ENCODE data around the gene TMEM248.
A peak's percentile ranks its signal among the peaks of the same experiment; 100 is the strongest.
"Not testable (repeated sequence)": the region's sequence is repeated elsewhere in the genome, so short reads cannot be mapped to it uniquely, and the experiment has no call there.

Gene TMEM248

GRCh38 chr7:66974986-66975590 lies 54.1 kb downstream of the TMEM248 start:
- H3K4me1 Mint-ChIP-seq = no peaks in the 10 kb centered on the region
- peaks cover 3% of the 10 kb centered on the region for H3K36me3 Mint-ChIP-seq
- H3K27me3 Mint-ChIP-seq = no peaks in the 10 kb centered on the region
- DNase-seq (ENCODE audit: low spot score in 2 of 2) (no peak), ATAC-seq (ENCODE audit: low read depth) (no peak)
- H3K27ac Mint-ChIP-seq = peak overlapping the region; percentile 78
- H3K4me3 Mint-ChIP-seq = no peak overlapping the region
- H3K9me3 Mint-ChIP-seq = no peaks in the 10 kb centered on the region

GRCh38 chr7:66978312-66978711 lies 57.3 kb downstream of the TMEM248 start:
- not testable (repeated sequence) for H3K4me1 Mint-ChIP-seq; ATAC-seq (ENCODE audit: low read depth); H3K27ac Mint-ChIP-seq; H3K9me3 Mint-ChIP-seq; DNase-seq (ENCODE audit: low spot score in 2 of 2); H3K4me3 Mint-ChIP-seq; H3K27me3 Mint-ChIP-seq; H3K36me3 Mint-ChIP-seq

- H3K27me3 Mint-ChIP-seq; H3K4me1 Mint-ChIP-seq; DNase-seq (ENCODE audit: low spot score in 2 of 2); ATAC-seq (ENCODE audit: low read depth); H3K4me3 Mint-ChIP-seq; H3K9me3 Mint-ChIP-seq; H3K36me3 Mint-ChIP-seq; H3K27ac Mint-ChIP-seq: not testable (repeated sequence)
These were observed 58.0 kb downstream of the TMEM248 start for GRCh38 chr7:66979013-66979412.

- not testable (repeated sequence) for H3K27me3 Mint-ChIP-seq; H3K9me3 Mint-ChIP-seq; H3K4me1 Mint-ChIP-seq; H3K36me3 Mint-ChIP-seq; DNase-seq (ENCODE audit: low spot score in 2 of 2); H3K4me3 Mint-ChIP-seq
- peak; percentile 58 for ATAC-seq (ENCODE audit: low read depth)
- H3K27ac Mint-ChIP-seq = peak overlapping the region; percentile 51
These were observed 59.3 kb downstream of the TMEM248 start for GRCh38 chr7:66980336-66980735.

GRCh38 chr7:66989552-66989951 lies 68.5 kb downstream of the TMEM248 start:
- H3K27me3 Mint-ChIP-seq = not testable (repeated sequence)

GRCh38 chr7:66994051-66994450 lies 73.0 kb downstream of the TMEM248 start:
- H3K27me3 Mint-ChIP-seq = not testable (repeated sequence)
- H3K4me3 Mint-ChIP-seq = peak overlapping the region; percentile 99

More at GRCh38 chr7:66989552-66989951, 68.5 kb downstream of the TMEM248 start:
- H3K36me3 Mint-ChIP-seq = peaks cover 23% of the 10 kb centered on the region
- not testable (repeated sequence) for ATAC-seq (ENCODE audit: low read depth); H3K4me1 Mint-ChIP-seq; H3K4me3 Mint-ChIP-seq; H3K27ac Mint-ChIP-seq; H3K9me3 Mint-ChIP-seq; DNase-seq (ENCODE audit: low spot score in 2 of 2)

GRCh38 chr7:66994691-66995049 lies 73.6 kb downstream of the TMEM248 start:
- peaks cover 11% of the 10 kb centered on the region for H3K36me3 Mint-ChIP-seq
- peak overlapping the region; percentile 99 for H3K4me3 Mint-ChIP-seq
- DNase-seq (ENCODE audit: low spot score in 2 of 2) (peak; percentile 40 to 59), ATAC-seq (ENCODE audit: low read depth) (peak; percentile 59)
- H3K4me1 Mint-ChIP-seq, H3K9me3 Mint-ChIP-seq, H3K27me3 Mint-ChIP-seq: not testable (repeated sequence)
- peak overlapping the region; percentile 99 for H3K27ac Mint-ChIP-seq

More at GRCh38 chr7:66994051-66994450, 73.0 kb downstream of the TMEM248 start:
- Mint-ChIP-seq H3K27ac (peak overlapping the region; percentile 99), H3K36me3 (peaks cover 12% of the 10 kb centered on the region)
- ATAC-seq (ENCODE audit: low read depth); H3K4me1 Mint-ChIP-seq; DNase-seq (ENCODE audit: low spot score in 2 of 2); H3K9me3 Mint-ChIP-seq: not testable (repeated sequence)

GRCh38 chr7:66995050-66995776 lies 74.2 kb downstream of the TMEM248 start, which contains the start of gene SBDS:
SBDS (minus strand) TSS chr7:66995586; CDS start chr7:66995417, 169 bp downstream.
- H3K27me3 Mint-ChIP-seq, H3K4me1 Mint-ChIP-seq, H3K9me3 Mint-ChIP-seq: not testable (repeated sequence)
- DNase-seq (ENCODE audit: low spot score in 2 of 2) = peak; percentile 79 to 94
- H3K4me3 Mint-ChIP-seq = peak within 1 kb of the TSS; percentile 99
- peak; percentile 64 for ATAC-seq (ENCODE audit: low read depth)
- H3K36me3 Mint-ChIP-seq = peaks cover 11% of the 10 kb centered on the region
- peak within 1 kb of the TSS; percentile 99 for H3K27ac Mint-ChIP-seq

- peak within 1 kb of the TSS; percentile 99 for H3K4me3 Mint-ChIP-seq
- H3K9me3 Mint-ChIP-seq, H3K4me1 Mint-ChIP-seq, H3K27me3 Mint-ChIP-seq: not testable (repeated sequence)
- DNase-seq (ENCODE audit: low spot score in 2 of 2) = peak; percentile 94 to 99
- peak within 1 kb of the TSS; percentile 99 for H3K27ac Mint-ChIP-seq
- H3K36me3 Mint-ChIP-seq = peaks cover 11% of the 10 kb centered on the region
- ATAC-seq (ENCODE audit: low read depth) = peak; percentile 76
These were observed 75.6 kb downstream of the TMEM248 start, which contains the start of gene TYW1 for GRCh38 chr7:66996444-66997191. TYW1 (plus strand) TSS chr7:66996833; CDS start chr7:66996979, 146 bp downstream.

- H3K27ac Mint-ChIP-seq; DNase-seq (ENCODE audit: low spot score in 2 of 2); H3K4me3 Mint-ChIP-seq; ATAC-seq (ENCODE audit: low read depth); H3K4me1 Mint-ChIP-seq; H3K27me3 Mint-ChIP-seq; H3K9me3 Mint-ChIP-seq: not testable (repeated sequence)
- peaks cover 12% of the 10 kb centered on the region for H3K36me3 Mint-ChIP-seq
These were observed 79.7 kb downstream of the TMEM248 start for GRCh38 chr7:67000601-67001258.

- H3K4me3 Mint-ChIP-seq; H3K27ac Mint-ChIP-seq; H3K27me3 Mint-ChIP-seq; DNase-seq (ENCODE audit: low spot score in 2 of 2); H3K9me3 Mint-ChIP-seq; ATAC-seq (ENCODE audit: low read depth); H3K4me1 Mint-ChIP-seq: not testable (repeated sequence)
- peaks cover 20% of the 10 kb centered on the region for H3K36me3 Mint-ChIP-seq
These were observed 83.1 kb downstream of the TMEM248 start for GRCh38 chr7:67004145-67004544.

GRCh38 chr7:67006965-67007364 lies 85.9 kb downstream of the TMEM248 start:
- DNase-seq (ENCODE audit: low spot score in 2 of 2) (no peak), ATAC-seq (ENCODE audit: low read depth) (no peak)
- H3K4me1 Mint-ChIP-seq = peaks cover 2% of the 10 kb centered on the region
- no peak overlapping the region for H3K27ac Mint-ChIP-seq
- no peak overlapping the region for H3K4me3 Mint-ChIP-seq
- peaks cover 27% of the 10 kb centered on the region for H3K36me3 Mint-ChIP-seq
- H3K9me3 Mint-ChIP-seq = no peaks in the 10 kb centered on the region
- no peaks in the 10 kb centered on the region for H3K27me3 Mint-ChIP-seq
